ENCODE results near the gene DOCK4. TPM values are rescaled to one million over a fixed set of nuclear protein-coding genes. Genes with fewer than 3 reads are reported as not detected.

The DOCK4 gene
- total RNA-seq, 1 experiment from 2014 or later: 20.4 TPM

DNA sequence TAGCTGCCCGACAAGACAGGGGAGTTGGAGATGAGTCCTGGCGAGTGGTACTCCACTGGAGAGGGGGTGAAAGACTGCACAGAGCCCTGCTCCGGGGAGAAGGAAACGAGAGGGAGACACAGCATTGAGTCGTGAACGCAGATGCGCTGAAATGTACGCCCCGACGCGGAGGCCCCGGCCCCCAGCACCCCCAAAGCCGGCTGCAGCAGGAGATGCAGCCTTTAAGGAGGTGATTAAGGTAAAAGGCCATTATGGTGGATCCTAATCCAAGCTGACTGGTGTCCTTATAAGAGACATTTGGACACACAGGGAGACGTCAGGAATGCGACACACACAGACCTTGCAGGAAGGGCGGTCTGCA, 477.6 kb downstream of the DOCK4 start:
- ChIA-PET CTCF (interaction anchor here (1.1 to 1.8 kb wide), 3 partner anchors 13 to 354 kb away, joined by 3 to 14 read pairs (median 7); partner anchors contain the start of gene IMMP2L), POLR2A (no interaction called here)
- DNase-seq (ENCODE audit: low spot score) (no peak), ATAC-seq (no peak)
- TF ChIP-seq FOXK1 (CRISPR knock-in tag; IDR thresholded peaks at IDR 0.05): no peak
- no peak for TF ChIP-seq CBFB (CRISPR knock-in tag; IDR thresholded peaks at IDR 0.05; ENCODE audit: low read depth)
- TF ChIP-seq NR3C1 (CRISPR knock-in tag; conservative IDR thresholded peaks at IDR 0.05; ENCODE audit: low read depth): no peak
- no peak for TF ChIP-seq CTCF (IDR thresholded peaks at IDR 0.05)
- H3K4me1 Mint-ChIP-seq: no peaks in the 10 kb centered on the region
- H3K9me3 Mint-ChIP-seq: no peaks in the 10 kb centered on the region
- H3K36me3 Mint-ChIP-seq: 0 out of 2 replicates have a peak, but pooled peaks cover 2% of the 10 kb centered on the region
- H3K27ac Mint-ChIP-seq: no peak overlapping the region
- H3K4me3 Mint-ChIP-seq: peak overlapping the region; percentile 61
- H3K27me3 Mint-ChIP-seq (ENCODE audit: low read depth): no peaks in the 10 kb centered on the region

GRCh38 chr7:111727905-111728634, 478.1 kb downstream of the DOCK4 start:
- no peaks in the 10 kb centered on the region for H3K9me3 Mint-ChIP-seq
- no peaks in the 10 kb centered on the region for H3K4me1 Mint-ChIP-seq
- H3K36me3 Mint-ChIP-seq: no peaks in the 10 kb centered on the region
- DNase-seq (ENCODE audit: low spot score) (peak; percentile 47), ATAC-seq (peak; percentile 80)
- CTCF ChIA-PET: no interaction called here
- peak overlapping the region; percentile 61 for H3K4me3 Mint-ChIP-seq
- POLR2A ChIA-PET: no interaction called here
- no peak overlapping the region for H3K27ac Mint-ChIP-seq
- no peak for TF ChIP-seq TP53 (CRISPR knock-in tag; IDR thresholded peaks at IDR 0.05)
- TF ChIP-seq RORB (CRISPR knock-in tag; IDR thresholded peaks at IDR 0.05): no peak
- TF ChIP-seq ZBTB43 (CRISPR knock-in tag; IDR thresholded peaks at IDR 0.05): no peak
- no peak for TF ChIP-seq FOXJ3 (CRISPR knock-in tag; IDR thresholded peaks at IDR 0.05; ENCODE audit: borderline replicate concordance)
- no peak for TF ChIP-seq GRHL2 (CRISPR knock-in tag; IDR thresholded peaks at IDR 0.05; ENCODE audit: insufficient replicate concordance, severe bottlenecking)
- no peak for TF ChIP-seq E2F5 (CRISPR knock-in tag; IDR thresholded peaks at IDR 0.05)
- no peak for TF ChIP-seq ELF4 (CRISPR knock-in tag; IDR thresholded peaks at IDR 0.05; ENCODE audit: low read depth)
- no peak for TF ChIP-seq USF1 (CRISPR knock-in tag; IDR thresholded peaks at IDR 0.05)
- TF ChIP-seq, protein P1, sequence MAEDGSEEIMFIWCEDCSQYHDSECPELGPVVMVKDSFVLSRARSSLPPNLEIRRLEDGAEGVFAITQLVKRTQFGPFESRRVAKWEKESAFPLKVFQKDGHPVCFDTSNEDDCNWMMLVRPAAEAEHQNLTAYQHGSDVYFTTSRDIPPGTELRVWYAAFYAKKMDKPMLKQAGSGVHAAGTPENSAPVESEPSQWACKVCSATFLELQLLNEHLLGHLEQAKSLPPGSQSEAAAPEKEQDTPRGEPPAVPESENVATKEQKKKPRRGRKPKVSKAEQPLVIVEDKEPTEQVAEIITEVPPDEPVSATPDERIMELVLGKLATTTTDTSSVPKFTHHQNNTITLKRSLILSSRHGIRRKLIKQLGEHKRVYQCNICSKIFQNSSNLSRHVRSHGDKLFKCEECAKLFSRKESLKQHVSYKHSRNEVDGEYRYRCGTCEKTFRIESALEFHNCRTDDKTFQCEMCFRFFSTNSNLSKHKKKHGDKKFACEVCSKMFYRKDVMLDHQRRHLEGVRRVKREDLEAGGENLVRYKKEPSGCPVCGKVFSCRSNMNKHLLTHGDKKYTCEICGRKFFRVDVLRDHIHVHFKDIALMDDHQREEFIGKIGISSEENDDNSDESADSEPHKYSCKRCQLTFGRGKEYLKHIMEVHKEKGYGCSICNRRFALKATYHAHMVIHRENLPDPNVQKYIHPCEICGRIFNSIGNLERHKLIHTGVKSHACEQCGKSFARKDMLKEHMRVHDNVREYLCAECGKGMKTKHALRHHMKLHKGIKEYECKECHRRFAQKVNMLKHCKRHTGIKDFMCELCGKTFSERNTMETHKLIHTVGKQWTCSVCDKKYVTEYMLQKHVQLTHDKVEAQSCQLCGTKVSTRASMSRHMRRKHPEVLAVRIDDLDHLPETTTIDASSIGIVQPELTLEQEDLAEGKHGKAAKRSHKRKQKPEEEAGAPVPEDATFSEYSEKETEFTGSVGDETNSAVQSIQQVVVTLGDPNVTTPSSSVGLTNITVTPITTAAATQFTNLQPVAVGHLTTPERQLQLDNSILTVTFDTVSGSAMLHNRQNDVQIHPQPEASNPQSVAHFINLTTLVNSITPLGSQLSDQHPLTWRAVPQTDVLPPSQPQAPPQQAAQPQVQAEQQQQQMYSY (CRISPR knock-in tag; IDR thresholded peaks at IDR 0.05): no peak
- TF ChIP-seq CREB1 (CRISPR knock-in tag; IDR thresholded peaks at IDR 0.05): no peak
- TF ChIP-seq NFATC4 (CRISPR knock-in tag; IDR thresholded peaks at IDR 0.05): no peak
- TF ChIP-seq ZNF317 (CRISPR knock-in tag; IDR thresholded peaks at IDR 0.05; ENCODE audit: borderline replicate concordance, low read depth): no peak
- H3K27me3 Mint-ChIP-seq (ENCODE audit: low read depth): no peaks in the 10 kb centered on the region
